ENCODE data around the gene ANKUB1.

ANKUB1 gene

GRCh38 chr3:149784064-149784704 lies 8.2 kb downstream of the ANKUB1 start:
- TF ChIP-seq BHLHE40 (IDR thresholded peaks at IDR 0.05; ENCODE audit: borderline replicate concordance) (no peak), ELF4 (IDR thresholded peaks at IDR 0.05) (no peak), HDGF (IDR thresholded peaks at IDR 0.05; ENCODE audit: borderline replicate concordance) (no peak), TARDBP (IDR thresholded peaks at IDR 0.05) (no peak), FOXM1 (IDR thresholded peaks at IDR 0.05; ENCODE audit: borderline replicate concordance) (no peak), NFRKB (IDR thresholded peaks at IDR 0.05) (no peak), FOXK2 (IDR thresholded peaks at IDR 0.05) (no peak), LEF1 (IDR thresholded peaks at IDR 0.05; ENCODE audit: borderline replicate concordance) (no peak), SP1 (IDR thresholded peaks at IDR 0.05) (no peak), CTBP1 (IDR thresholded peaks at IDR 0.05; ENCODE audit: borderline replicate concordance) (no peak), L3MBTL2 (conservative IDR thresholded peaks at IDR 0.05) (no peak), PKNOX1 (IDR thresholded peaks at IDR 0.05) (no peak)
- ChIA-PET CTCF (interaction anchor here (0.9 kb wide), 1 partner anchor 24 kb away, joined by 4 read pairs; no protein-coding TSS in a partner anchor), POLR2A (no interaction called here)
- no peak for DNase-seq (ENCODE audit: extremely low spot score)

- TF ChIP-seq PKNOX1 (IDR thresholded peaks at IDR 0.05) (no peak), TARDBP (IDR thresholded peaks at IDR 0.05) (no peak)
- POLR2A ChIA-PET, result no interaction called here
- CTCF ChIA-PET, result interaction anchor here (0.9 kb wide), 1 partner anchor 25 kb away, joined by 4 read pairs; no protein-coding TSS in a partner anchor
- DNase-seq (ENCODE audit: extremely low spot score), result no peak
Measured at GRCh38 chr3:149783576-149783975, 8.8 kb downstream of the ANKUB1 start.

DNA sequence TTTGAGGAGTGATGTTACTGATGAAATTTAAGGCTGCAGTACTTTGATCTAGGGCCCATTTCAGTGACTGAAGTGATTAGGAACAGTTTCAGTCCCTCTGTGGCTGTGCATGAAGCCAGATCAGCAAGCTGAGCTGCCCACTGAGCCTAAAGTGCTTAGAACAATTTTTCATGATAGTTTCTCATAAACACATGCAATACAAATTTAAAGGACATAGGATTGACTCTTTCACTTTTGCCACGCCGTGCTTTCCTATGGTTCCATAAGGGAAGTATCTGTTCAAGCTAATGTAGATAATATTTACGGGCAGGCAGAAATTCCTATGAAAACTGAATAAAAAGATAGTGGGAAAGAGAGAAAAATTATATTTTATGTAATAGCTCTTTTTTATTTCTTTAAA lies 10.6 kb downstream of the ANKUB1 start:
- ChIA-PET POLR2A (no interaction called here), CTCF (interaction anchor here (1.1 to 1.4 kb wide), 2 partner anchors 10 to 27 kb away, joined by 4 to 11 read pairs; no protein-coding TSS in a partner anchor)

GRCh38 chr3:149781211-149781610 lies 11.1 kb downstream of the ANKUB1 start:
- no peak for DNase-seq (ENCODE audit: extremely low spot score)

More for the DNA sequence above, 10.6 kb downstream of the ANKUB1 start:
- TF ChIP-seq SP1 (IDR thresholded peaks at IDR 0.05) (no peak), BHLHE40 (IDR thresholded peaks at IDR 0.05; ENCODE audit: borderline replicate concordance) (no peak), ELF4 (IDR thresholded peaks at IDR 0.05) (no peak), CTBP1 (IDR thresholded peaks at IDR 0.05; ENCODE audit: borderline replicate concordance) (no peak), FOXK2 (IDR thresholded peaks at IDR 0.05) (no peak), FOXA1 (IDR thresholded peaks at IDR 0.05) (no peak), HDGF (IDR thresholded peaks at IDR 0.05; ENCODE audit: borderline replicate concordance) (no peak), L3MBTL2 (conservative IDR thresholded peaks at IDR 0.05) (no peak), PKNOX1 (IDR thresholded peaks at IDR 0.05) (no peak)
- DNase-seq (ENCODE audit: extremely low spot score), result no peak

DNA sequence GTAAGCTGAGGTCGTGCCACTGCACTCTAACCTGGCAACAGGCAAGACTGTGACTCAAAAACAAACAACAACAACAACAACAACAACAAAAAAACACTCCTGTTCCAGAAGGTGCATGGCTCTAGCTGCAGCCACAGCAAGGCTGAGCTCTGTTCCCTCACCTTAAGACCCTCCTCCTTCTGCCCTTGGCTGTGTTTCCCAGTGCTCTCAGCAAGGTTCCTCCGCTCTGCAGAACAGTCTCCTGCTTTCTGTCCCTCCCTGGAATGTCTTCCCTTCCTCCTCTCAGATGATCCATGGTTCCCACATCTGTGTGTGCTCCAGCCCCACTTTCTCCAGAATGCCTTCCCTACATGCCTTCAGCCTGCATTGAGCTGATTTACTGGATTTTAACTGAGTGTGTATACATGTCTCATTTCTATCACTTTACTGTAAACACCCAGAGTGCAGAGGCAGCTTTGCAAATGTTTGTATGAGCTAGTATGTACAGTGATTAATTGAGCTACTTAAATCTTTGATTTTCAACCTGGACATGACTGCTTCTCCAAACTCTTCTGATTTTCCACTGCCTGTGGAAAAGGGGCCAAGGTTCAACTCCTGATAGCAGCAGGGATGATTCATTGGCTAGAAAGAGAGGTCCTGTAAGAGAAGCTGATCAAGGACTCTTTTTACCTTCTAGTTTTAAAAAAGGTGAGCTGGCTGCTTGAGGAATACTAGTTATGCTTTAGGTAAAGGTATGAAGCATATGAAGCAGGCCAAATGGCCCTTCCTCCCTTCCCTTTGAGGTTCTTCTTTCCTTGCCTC lies 14.7 kb downstream of the ANKUB1 start:
- TF ChIP-seq LEF1 (IDR thresholded peaks at IDR 0.05; ENCODE audit: borderline replicate concordance) (no peak), HDGF (IDR thresholded peaks at IDR 0.05; ENCODE audit: borderline replicate concordance) (no peak), SP1 (IDR thresholded peaks at IDR 0.05) (no peak), FOXK2 (IDR thresholded peaks at IDR 0.05) (no peak), SUZ12 (IDR thresholded peaks at IDR 0.05) (no peak), NFRKB (IDR thresholded peaks at IDR 0.05) (no peak)
- ChIA-PET CTCF (interaction anchor here (1.1 kb wide), 1 partner anchor 12 kb away, joined by 5 read pairs; no protein-coding TSS in a partner anchor), POLR2A (no interaction called here)
- no peak for DNase-seq (ENCODE audit: extremely low spot score)

More at GRCh38 chr3:149781211-149781610, 11.1 kb downstream of the ANKUB1 start:
- CTCF ChIA-PET, result no interaction called here
- TF ChIP-seq TARDBP (IDR thresholded peaks at IDR 0.05) (no peak), L3MBTL2 (conservative IDR thresholded peaks at IDR 0.05) (no peak), HDGF (IDR thresholded peaks at IDR 0.05; ENCODE audit: borderline replicate concordance) (no peak), NFRKB (IDR thresholded peaks at IDR 0.05) (no peak), LEF1 (IDR thresholded peaks at IDR 0.05; ENCODE audit: borderline replicate concordance) (no peak), FOXM1 (IDR thresholded peaks at IDR 0.05; ENCODE audit: borderline replicate concordance) (no peak), CTBP1 (IDR thresholded peaks at IDR 0.05; ENCODE audit: borderline replicate concordance) (no peak)
- POLR2A ChIA-PET, result no interaction called here

- TF ChIP-seq NFRKB (IDR thresholded peaks at IDR 0.05) (no peak), FOXA1 (IDR thresholded peaks at IDR 0.05) (no peak), LEF1 (IDR thresholded peaks at IDR 0.05; ENCODE audit: borderline replicate concordance) (no peak), ZNF384 (IDR thresholded peaks at IDR 0.05) (no peak), PKNOX1 (IDR thresholded peaks at IDR 0.05) (no peak), ARNT (IDR thresholded peaks at IDR 0.05) (no peak), L3MBTL2 (conservative IDR thresholded peaks at IDR 0.05) (no peak), BHLHE40 (IDR thresholded peaks at IDR 0.05; ENCODE audit: borderline replicate concordance) (no peak), TARDBP (IDR thresholded peaks at IDR 0.05) (no peak), SUZ12 (IDR thresholded peaks at IDR 0.05) (no peak), HDGF (IDR thresholded peaks at IDR 0.05; ENCODE audit: borderline replicate concordance) (no peak), FOXK2 (IDR thresholded peaks at IDR 0.05) (no peak)
- DNase-seq (ENCODE audit: extremely low spot score), result no peak
- ChIA-PET CTCF (interaction anchor here (0.7 to 2.2 kb wide), 2 partner anchors 10 to 32 kb away, joined by 3 to 7 read pairs; no protein-coding TSS in a partner anchor), POLR2A (no interaction called here)
Measured at GRCh38 chr3:149776170-149776569, 16.2 kb downstream of the ANKUB1 start.
